Measurements from ENCODE around the gene FKBP4.
A peak's percentile ranks its signal among the peaks of the same experiment; 100 is the strongest.

The FKBP4 gene

DNA sequence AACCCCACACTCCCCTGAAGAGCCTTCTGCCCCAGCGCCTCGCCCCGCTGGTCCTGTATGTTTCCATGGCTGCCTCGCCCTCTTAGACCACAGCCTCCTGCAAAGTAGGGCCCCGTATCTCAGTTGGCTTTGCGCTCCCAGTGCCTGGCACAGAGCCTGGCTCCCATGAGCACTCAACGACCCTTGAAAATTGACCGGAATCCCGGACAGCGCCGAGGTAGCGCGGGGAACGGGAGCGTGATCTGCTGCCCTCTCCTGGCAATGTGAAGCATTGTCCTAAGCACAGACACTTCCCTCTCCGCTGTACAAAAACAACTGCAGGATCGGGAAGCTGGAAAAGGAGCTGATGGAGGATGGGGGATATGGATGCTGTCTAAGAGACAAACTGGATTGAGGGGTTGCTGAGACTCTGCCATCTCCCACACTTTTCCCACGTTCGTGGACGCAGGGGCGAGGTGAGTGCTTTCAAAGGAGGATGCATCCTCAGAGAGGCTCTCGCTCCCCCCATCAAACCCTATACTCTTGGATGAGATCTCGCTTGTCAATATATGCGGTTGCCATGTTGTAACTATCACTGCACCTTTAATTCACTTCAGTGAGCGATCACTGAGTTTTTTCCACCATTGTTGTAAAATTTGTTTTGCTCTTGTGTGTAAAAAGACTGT lies 10.7 kb upstream of the FKBP4 start:
- DNase-seq = peak; percentile 51

DNA sequence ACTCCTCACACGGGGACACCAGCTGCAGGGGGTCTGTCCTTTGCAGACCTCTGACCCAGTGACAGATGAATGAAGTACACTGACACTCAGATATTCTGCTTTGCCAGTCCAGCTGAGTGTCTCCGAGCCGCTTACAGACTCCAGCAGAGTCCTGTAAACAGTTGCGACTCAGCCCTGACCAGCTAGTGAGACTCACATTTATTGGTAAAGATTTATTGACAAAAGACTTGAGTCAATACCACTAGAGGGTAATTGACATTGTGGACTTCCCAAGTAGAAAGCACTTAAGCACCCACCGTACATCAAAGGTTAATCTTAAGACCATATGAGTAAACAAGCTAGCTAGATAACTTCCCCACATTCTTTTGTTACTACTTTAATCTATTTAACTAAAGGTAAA lies 9.8 kb upstream of the FKBP4 start:
- peak; percentile 39 for DNase-seq

DNA sequence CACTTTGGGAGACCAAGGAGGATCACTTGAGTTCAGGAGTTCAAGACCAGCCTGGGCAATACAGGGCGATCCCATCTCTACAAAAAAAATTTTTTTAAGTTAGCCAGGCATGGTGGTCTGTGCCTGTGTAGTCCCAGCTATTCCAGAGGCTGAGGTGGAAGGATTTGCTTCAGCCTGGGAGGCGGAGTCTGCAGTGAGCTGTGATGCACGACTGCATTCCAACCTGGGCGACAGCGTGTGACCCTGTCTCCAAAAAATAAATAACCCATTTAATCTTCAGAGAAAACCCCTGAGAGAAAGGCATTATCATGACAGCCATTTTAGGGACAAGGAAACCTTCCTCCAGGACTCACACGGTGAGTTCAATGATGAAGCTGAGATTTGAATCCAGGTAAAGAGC lies 3.7 kb upstream of the FKBP4 start:
- DNase-seq = no peak

DNA sequence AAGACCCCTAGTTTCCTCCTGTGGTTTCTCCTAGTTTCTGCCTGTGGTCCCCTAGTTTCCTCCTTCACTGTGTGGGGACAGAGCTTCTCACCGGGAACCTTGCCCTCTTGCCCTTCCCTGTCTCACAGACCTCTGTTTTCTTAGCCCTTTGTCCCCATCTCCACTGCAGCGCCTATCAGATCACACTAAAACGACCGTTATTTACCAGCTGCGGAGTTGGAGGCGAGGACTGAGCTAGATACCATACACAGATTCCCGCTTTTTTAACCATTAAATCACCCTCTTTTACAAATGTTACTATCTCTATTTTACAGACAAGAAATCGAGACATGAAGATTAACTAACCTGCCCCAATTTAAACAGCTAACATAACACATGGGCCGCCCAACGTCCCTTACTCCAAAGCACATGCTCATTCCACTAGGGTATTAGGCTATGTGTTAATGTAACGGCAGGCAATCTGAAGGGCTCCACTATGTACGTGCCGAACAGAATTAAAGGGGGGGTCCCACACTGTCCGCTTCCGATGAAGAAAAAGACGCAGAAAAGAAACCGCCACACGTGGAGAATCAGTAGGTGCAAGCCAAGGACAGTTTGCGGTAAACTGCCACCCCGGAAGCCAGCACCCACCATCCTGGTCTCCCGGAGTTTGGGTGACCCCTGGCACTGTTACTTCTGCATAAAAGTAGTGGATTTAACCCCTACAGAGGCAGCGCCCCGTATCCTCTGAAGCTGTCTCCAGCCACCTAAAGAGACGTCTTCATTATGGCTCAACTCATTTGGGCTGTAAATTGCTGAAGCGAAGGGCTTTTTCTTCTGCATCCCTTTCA lies 1.9 kb upstream of the FKBP4 start:
- no peak for DNase-seq

DNA sequence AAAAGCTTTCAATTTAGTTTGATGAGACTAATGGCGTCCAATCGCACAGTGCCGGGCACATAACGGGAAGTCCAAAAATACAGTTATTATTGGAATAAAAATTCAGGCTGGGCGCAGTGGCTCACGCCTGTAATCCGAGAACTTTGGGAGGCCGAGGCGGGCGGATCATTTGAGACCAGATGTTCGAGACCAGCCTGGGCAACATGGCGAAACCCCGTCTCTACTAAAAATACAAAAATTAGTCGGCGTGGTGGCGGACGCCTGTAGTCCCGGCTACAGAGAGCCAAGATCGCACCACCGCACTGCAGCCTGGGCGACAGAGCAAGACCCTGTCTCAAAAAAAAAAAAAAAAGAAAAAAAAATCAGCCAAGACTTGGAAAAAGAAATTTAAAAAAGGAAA lies 1.2 kb upstream of the FKBP4 start:
- DNase-seq = no peak

DNA sequence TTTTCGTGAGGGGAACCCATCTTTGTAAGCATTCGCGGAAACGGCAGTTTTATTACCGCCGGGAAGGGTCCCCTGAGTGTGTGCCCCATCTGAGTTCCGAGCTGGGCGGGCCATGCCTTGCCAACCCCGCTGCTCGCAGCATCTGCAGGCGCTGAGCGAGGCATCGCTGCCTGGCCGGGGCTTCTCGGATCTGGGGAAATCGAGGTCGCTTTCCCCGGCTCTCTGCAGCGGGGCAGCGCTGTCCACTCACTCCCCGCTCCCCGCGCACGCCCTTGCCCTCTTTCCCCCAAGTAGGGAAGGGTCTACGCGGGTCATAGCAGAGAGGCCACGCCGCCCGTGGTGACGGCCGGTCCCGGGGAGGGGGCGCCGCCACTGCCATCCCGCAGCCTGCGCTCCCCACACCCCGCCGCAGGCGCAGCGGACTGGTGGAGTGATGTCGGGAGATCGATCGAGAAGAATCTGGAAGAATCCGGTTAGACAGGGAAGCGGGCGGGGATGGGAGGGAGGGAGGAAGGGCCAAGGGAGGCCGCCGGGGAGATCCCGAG lies 507 bp upstream of the FKBP4 start:
- no peak for DNase-seq

DNA sequence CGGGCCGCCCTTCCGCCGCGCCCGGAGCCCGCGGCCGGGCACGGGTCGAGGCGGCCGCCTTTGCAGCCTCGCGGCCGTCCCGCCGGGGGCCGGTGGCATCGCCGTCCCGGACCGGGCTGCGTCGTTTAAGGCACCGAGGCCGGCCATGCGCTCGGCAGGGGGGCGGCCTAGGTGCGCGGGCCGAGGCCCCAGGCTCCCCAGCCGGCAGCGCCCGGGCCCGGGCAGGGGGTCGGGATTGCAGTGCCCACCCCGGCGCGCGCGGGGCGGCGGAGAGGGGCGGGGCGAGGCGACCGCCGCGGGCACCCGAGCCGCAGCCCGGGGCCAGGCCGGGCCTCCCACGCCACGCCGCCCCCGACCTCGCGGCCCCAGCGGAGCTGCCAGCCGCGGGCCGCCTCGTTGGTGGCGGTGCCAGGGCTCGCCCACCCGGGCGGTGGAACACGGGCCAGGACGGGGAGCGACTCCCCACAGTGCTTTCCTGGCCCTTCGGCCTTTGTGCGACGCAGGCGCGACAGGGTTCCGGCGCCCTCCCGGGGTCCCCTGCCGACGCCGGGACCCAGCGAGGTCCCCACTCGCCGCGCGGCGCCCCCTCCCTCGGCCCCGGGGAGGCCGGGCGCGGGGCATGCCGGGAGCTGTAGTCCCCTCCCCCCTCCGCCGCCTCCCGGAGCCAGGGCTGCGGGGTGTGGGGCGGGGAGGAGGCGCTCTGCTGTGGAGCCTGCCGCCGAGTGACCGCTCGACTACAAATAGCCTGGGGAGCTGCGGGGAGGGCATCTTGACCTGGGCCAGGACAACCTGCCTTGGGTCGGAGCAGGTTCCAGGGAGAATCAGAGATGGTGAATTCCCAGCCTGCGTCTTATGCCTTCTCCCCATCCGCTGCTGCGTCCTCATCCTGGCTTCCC lies 769 bp downstream of the FKBP4 start:
- peak; percentile 84 for DNase-seq

DNA sequence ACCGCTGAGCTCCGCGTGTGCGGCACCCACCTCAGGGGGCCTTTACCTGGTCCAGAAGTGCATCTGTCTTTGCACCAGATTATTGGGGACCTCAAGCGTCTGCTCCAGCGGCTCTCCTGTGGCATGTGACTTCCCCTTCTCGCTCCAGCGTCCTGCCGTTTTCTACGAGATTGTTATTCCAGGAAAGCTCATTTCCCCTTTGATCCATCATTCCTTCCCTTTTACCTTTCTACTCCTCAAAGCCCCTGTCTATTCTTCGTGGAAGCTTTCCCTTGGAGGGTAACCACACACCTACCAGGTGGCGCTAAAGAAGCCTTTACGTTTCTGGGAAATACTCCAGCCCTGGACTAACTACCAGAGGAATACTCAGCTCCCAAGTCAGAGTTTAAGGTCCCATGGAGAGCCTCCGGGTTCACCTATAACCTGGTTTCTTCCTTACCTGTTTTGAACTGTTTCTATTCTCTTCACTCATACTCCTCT lies 1.5 kb downstream of the FKBP4 start:
- DNase-seq = no peak

DNA sequence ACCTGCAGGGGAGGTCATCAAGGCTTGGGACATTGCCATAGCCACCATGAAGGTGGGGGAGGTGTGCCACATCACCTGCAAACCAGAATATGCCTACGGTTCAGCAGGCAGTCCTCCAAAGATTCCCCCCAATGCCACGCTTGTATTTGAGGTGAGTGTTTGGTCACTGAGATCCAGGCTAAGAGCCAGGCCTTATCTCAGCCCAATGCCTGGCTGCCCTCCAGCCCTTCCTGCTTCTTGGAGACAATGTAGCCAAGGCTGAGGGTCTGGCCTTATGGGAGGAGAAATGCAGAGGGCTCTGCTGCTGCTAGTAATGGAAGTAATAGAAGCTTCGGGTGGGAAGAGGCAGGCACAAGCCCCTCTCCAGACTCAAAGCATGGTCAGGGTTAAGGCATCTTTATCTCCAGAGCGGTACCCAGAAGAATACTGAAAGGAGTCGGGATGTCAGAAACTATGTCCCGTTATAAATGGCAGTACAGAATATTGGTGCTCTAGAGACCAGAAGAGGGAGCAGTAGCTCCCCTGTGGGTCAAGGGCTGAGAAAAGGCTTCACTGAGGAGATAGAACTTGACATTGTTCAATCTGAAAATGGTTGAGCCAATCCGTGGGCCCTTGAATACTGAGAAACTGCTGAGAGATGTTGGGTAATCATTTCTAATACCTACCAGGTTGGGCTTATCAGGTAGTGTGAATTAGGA lies 3.1 kb downstream of the FKBP4 start:
- DNase-seq = no peak

DNA sequence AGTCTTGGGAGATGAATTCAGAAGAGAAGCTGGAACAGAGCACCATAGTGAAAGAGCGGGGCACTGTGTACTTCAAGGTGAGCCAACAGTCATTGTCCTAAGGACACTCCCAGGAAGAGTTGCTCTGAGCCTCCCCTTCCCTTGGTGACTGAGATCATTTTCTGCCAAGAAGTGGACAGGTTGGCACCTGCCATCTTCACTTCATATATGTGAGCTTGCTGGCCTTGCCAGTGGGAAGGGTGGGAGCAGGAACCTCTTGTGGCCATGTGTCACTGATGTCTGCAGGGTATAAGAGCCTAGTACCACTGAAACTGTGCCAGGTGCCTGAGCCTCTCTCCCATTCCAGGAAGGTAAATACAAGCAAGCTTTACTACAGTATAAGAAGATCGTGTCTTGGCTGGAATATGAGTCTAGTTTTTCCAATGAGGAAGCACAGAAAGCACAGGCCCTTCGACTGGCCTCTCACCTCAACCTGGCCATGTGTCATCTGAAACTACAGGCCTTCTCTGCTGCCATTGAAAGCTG lies 5.3 kb downstream of the FKBP4 start:
- no peak for DNase-seq

DNA sequence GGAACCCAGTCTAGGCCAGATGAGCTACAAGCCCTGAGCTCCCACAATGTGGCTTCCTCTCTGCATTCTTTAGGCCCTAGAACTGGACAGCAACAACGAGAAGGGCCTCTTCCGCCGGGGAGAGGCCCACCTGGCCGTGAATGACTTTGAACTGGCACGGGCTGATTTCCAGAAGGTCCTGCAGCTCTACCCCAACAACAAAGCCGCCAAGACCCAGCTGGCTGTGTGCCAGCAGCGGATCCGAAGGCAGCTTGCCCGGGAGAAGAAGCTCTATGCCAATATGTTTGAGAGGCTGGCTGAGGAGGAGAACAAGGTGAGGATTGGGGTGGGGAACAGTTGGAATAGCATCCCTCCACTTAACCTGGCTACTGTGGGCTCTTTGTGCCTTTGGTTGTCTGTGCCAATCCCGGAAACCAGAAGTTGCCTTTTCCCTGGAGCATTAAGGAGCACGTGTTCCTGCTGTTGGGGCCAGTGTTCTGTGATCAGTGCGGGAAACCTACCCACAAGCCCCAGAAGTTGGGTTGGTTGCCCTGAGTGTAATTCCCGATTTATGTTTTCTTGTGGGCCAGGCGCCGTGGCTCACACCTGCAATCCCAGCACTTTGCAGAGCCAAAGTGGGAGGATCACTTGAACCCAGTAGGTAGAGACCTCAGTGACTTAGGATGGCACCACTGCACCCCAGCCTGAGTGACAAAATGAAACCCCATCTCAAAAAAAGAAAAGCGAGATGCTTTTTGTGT lies 6.4 kb downstream of the FKBP4 start:
- DNase-seq = no peak

DNA sequence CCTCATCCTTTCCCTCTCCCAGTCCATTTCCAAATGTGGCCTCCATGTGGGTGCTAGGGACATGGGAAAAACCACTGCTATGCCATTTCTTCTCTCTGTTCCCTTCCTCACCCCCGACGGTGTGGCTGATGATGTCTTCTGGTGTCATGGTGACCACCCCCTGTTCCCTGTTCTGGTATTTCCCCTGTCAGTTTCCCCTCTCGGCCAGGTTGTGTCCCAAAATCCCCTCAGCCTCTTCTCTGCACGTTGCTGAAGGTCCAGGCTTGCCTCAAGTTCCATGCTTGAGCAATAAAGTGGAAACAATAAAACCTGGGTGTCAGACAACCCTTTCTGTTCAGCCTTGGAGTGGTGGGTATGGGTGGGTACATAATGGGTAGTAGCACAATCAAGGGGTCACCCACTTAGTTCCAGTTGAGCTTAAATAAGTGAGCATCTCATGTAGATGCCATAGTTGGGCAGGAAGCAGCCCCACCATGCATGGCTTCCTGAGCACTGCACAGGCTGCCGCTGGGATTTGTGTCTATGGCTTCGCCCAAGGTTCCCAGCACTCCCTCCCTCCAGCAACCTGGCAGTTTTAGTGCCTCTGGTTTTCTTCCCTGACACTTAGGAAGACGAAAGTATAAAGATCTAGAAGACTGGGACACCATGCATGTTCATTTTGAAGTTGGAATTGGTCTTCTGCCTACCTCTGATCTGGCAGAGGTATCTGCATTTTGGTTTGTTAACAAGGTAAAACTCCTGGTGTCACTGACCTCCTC lies 9.0 kb downstream of the FKBP4 start:
- DNase-seq = no peak

DNA sequence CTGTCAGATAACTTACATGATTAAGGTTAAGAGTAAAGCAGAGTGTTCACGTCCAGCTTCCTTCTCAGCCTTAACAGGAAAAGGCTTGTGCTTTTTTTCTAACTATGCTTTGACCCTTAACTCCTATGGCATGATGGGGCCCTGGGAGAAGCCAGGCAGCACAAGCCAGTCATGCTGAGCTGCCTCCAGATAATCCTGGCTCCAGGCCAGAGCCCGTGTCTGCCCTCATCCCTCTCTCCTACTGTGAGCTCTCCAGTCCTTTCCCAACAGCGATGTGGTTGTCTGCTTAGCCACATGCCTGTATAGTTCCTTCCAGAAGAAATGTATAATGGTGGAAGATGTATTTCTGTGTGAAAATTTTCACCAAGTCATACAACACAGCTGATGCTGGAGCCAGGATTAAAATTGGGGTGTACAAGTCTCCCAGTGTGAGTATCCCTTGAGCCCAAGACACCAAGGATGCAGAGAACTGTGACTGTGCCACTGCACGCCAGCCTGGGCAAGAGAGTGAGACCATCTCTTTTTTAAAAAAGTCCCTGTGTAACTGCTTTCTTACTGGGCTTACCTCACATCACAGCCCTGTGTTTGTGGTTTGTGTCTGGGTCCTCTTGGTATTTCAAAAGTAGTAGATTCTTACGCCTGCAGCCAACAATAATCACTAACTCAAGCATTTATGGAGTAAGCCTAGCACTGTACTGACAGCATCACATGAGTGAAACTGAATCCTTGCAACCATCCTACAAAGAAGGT lies 9.8 kb downstream of the FKBP4 start:
- DNase-seq = no peak

DNA sequence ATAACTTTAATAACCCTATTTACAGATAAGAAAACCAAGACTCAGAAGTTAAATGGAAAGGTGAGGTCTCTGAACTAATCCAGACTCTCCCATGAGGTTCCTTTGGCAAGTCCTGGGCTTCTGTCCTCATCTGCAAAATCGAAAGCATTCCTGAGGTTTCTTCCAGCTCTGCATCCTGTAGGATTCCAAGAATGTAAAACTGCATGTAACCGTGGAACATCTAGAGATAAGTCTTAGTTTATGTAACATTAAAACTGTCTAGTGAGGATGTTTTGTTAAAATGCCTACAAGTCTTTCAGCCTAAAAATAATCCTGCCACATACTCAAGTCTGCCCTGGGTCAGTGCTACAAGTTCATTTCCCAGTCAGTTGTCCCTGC lies 10.4 kb downstream of the FKBP4 start:
- no peak for DNase-seq

DNA sequence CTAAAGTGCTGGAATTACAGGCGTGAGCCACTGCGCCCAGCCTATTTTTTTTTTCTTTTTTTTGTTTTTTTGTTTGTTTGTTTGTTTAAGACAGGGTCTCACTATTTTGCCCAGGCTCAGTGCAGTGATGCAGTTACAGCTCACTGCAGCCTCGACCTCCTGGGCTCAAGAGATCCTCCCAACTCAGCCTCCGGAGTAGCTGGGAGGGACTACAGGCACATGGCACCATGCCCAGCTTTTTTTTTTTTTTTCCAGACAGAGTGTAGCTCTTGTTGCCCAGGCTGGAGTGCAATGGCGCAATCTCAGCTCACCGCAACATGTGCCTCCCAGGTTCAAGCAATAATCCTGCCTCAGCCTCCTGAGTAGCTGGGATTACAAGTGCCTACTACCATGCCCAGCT lies 11.9 kb downstream of the FKBP4 start:
- no peak for DNase-seq

DNA sequence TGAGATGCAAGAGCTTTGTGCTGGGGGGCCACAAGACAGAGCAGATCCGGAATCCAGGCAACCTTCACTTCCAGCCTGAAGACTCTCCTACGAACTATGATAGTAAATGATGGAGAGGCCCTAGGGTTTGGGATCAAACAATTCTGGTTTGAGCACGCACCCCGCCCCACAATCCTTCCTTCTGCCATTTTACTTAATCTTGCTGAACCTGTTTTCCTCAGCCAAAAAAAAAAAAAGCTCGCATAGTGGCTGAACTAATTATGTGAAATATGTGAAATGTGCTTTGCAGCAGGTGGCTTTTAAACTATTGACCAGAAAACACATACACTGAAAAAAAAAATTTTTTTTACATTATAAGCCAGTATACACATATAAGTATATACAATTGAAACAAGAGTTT lies 17.0 kb downstream of the FKBP4 start:
- no peak for DNase-seq

DNA sequence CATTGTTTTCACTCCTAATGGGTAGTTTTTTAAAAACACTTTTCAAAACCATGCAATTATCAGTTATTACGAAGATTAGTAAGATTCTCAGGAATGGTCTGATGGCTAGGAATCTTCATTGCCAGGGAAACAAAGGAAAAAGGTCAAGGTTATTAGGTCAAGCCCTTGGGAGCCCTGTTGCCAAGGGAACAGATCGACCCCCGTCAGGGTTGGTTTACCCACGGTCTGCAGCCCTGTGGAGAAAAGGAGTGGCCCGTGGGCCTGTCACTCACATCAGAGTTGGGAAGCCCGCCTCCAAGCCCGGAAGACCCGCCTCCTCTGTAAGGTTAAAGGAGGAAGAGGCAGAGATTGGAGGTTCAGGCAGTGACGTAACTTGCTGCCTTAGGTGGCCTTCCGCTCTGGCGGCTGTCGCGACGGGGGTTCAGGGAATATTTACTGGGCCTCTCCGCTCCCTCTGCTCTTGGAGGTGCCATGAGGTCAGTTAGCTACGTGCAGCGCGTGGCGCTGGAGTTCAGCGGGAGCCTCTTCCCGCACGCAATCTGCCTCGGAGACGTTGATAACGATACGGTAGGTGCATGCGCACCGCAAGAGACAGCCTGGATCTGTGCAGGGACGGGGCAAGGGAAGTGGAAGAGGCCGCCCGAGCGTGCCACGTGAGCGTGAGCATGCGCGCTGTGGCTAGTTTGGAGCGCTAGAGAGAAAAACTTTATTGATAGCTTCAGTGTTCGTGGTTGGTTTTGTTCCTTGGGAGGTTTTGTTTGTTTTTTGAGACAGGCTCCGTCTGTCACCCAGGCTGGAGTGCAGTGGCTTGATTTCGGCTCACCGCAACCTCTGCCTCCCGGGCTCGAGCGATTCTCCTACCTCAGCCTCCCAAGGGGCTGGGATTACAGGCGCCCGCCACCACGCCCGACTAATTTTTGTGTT lies 17.8 kb downstream of the FKBP4 start, which contains the start of gene ITFG2:
ITFG2 (plus strand) TSS at position 379 of the 924 bp plus-strand sequence; CDS start at position 472, 93 bp downstream.
- DNase-seq = peak; percentile 100

Measured in NCI-H146 (cell line).